Upper lobe of right lung (tissue), 1 donor: Measurements from ENCODE around the gene PCSK5. TPM values are rescaled to one million over a fixed set of nuclear protein-coding genes. Genes with fewer than 3 reads are reported as not detected.
"Not testable (repeated sequence)": the region's sequence is repeated elsewhere in the genome, so short reads cannot be mapped to it uniquely, and the experiment has no call there.

Source experiments
- ATAC-seq: fragments of 200-7000 bp; cut with Tn5 transposase; one replicate; pipeline ENCODE4 v1.9.1; 2020; ENCODE audit warnings: mild to moderate bottlenecking, moderate library complexity
- DNase-seq: peaks from one replicate; pipeline ENCODE4 v3.0.0-alpha.2; 2020
- H3K27ac ChIP-seq: fragments of 200-600 bp; one replicate; pipeline ENCODE4 v1.8.0; 2022
- H3K27me3 ChIP-seq: fragments of 200-600 bp; one replicate; pipeline ENCODE4 v1.8.0; 2022; ENCODE audit warnings: mild to moderate bottlenecking
- H3K36me3 ChIP-seq: fragments of 200-600 bp; one replicate; pipeline ENCODE4 v1.8.0; 2022
- H3K4me1 ChIP-seq: fragments of 200-600 bp; one replicate; pipeline ENCODE4 v1.8.0; 2022
- H3K4me3 ChIP-seq: fragments of 200-600 bp; one replicate; pipeline ENCODE4 v1.8.0; 2022; ENCODE audit warnings: mild to moderate bottlenecking
- H3K9me3 ChIP-seq: fragments of 200-600 bp; one replicate; pipeline ENCODE4 v1.8.0; 2022
- CTCF ChIP-seq: fragments of 200-600 bp; IDR thresholded peaks from one replicate; pipeline ENCODE4 v1.8.0; 2022; ENCODE audit warnings: antibody characterized with exemption
- intact Hi-C: fragments of 100-400 bp; cut with DNase I; formaldehyde crosslinking; loops from one replicate; pipeline ENCODE4 v1.11.0; 2022
- total RNA-seq: library from RNA; stranded (reverse); fragmentation: NEBNext Ultra II Directional; extraction: Animal tissue kit (Norgen Biotek cat#: 25700); gene quantifications from one replicate; pipeline ENCODE4 v1.2.1, GENCODE V29; 2021
- donor health status: DM: no; HTN: yes; CAD: no; lungs with severe emphysema.

The PCSK5 gene
- total RNA-seq, 1 donor from 2014 or later, result 18.1 TPM

GRCh38 chr9:76321195-76321828, 430.8 kb downstream of the PCSK5 start:
- Histone ChIP-seq H3K9me3 (no peaks in the 10 kb centered on the region), H3K36me3 (no peaks in the 10 kb centered on the region), H3K27me3 (no peaks in the 10 kb centered on the region), H3K4me1 (no peaks in the 10 kb centered on the region), H3K27ac (no peak overlapping the region), H3K4me3 (no peak overlapping the region)
- TF ChIP-seq CTCF, result no peak
- no peak for DNase-seq
- intact Hi-C loops, result no loop called here
- ATAC-seq, result no peak

DNA sequence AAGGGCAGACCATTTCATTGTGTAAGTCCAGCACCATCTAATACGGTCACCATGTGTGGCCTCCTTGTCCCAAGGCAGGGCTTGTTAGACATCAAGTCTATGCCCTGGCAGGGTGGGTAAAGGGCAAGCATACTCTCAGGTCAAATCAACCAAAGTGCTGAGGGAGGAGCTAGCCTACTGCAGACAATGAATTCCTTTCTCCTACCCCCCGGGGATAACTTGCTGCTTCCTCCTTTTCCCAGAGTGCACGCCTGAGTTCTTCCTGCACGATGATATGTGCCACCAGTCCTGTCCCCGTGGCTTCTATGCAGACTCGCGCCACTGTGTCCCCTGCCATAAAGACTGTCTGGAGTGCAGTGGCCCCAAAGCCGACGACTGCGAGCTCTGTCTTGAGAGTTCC, 432.3 kb downstream of the PCSK5 start:
- H3K4me3 ChIP-seq, result no peak overlapping the region
- H3K27me3 ChIP-seq, result no peaks in the 10 kb centered on the region
- no peak for DNase-seq
- H3K4me1 ChIP-seq, result no peaks in the 10 kb centered on the region
- no peak for TF ChIP-seq CTCF
- H3K27ac ChIP-seq, result no peak overlapping the region
- ATAC-seq, result no peak
- H3K9me3 ChIP-seq, result no peaks in the 10 kb centered on the region
- no peaks in the 10 kb centered on the region for H3K36me3 ChIP-seq
- intact Hi-C loops, result no loop called here

GRCh38 chr9:76323490-76323889, 433.0 kb downstream of the PCSK5 start:
- no peak for ATAC-seq
- intact Hi-C loops, result no loop called here
- Histone ChIP-seq H3K27ac (no peak overlapping the region), H3K27me3 (no peaks in the 10 kb centered on the region), H3K36me3 (no peaks in the 10 kb centered on the region), H3K4me3 (no peak overlapping the region), H3K9me3 (no peaks in the 10 kb centered on the region), H3K4me1 (no peaks in the 10 kb centered on the region)
- DNase-seq, result no peak
- no peak for TF ChIP-seq CTCF

DNA sequence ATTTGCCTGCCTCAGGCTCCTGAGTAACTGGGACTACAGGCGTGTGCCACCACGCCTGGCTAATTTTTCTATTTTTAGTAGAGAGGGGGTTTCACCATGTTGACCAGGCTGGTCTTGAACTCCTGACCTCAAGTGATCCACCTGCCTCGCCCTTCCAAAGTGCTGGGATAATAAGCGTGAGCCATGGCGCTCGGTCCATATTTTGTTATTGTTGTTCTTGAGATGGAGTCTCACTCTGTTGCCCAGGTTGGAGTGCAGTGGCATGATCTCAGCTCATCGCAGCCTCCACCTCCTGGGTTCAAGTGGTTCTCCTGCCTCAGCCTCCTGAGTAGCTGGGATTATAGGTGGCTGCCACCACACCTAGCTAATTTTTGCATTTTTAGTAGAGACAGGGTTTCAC, 433.6 kb downstream of the PCSK5 start:
- H3K27me3 ChIP-seq, intact Hi-C loops, DNase-seq, H3K27ac ChIP-seq, H3K36me3 ChIP-seq, ATAC-seq, H3K4me1 ChIP-seq, H3K4me3 ChIP-seq, H3K9me3 ChIP-seq: not testable (repeated sequence)

DNA sequence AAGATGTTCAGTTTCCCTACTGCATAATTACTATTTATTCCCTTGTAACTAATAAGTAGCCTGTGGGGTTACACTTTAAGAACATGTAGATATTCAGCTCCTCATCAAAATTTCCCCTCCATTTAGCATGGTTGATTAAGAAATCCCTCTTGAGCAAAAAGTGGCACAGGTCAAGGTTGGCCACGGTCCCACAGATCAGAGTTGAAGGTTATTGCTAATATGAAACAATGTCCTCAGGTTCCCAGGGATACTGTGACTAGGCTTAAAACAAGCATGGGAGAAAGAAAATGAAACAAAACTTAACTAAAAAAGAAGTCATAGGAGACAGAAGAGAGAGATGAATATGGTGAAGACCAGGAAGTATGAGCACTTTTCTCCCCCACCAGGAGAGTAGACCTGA, 439.6 kb downstream of the PCSK5 start:
- ATAC-seq (no peak), DNase-seq (no peak)
- no peaks in the 10 kb centered on the region for H3K27me3 ChIP-seq
- no peaks in the 10 kb centered on the region for H3K9me3 ChIP-seq
- no peaks in the 10 kb centered on the region for H3K4me1 ChIP-seq
- H3K36me3 ChIP-seq, result no peaks in the 10 kb centered on the region
- no peak for TF ChIP-seq CTCF
- intact Hi-C loops, result no loop called here
- H3K27ac ChIP-seq, result no peak overlapping the region
- H3K4me3 ChIP-seq, result no peak overlapping the region

GRCh38 chr9:76333388-76333787, 442.9 kb downstream of the PCSK5 start:
- no peaks in the 10 kb centered on the region for H3K27me3 ChIP-seq
- intact Hi-C loops, result no loop called here
- no peak for TF ChIP-seq CTCF
- no peak overlapping the region for H3K4me3 ChIP-seq
- ATAC-seq, result no peak
- no peaks in the 10 kb centered on the region for H3K4me1 ChIP-seq
- no peaks in the 10 kb centered on the region for H3K36me3 ChIP-seq
- no peak for DNase-seq
- no peak overlapping the region for H3K27ac ChIP-seq
- no peaks in the 10 kb centered on the region for H3K9me3 ChIP-seq
